Epithelial cell of esophagus (primary cell): ENCODE results near the gene PPP1R12B.
"Not testable (repeated sequence)": the region's sequence is repeated elsewhere in the genome, so short reads cannot be mapped to it uniquely, and the experiment has no call there.

Source experiments
- DNase-seq: peaks from one replicate; pipeline ENCODE4 v3.0.0; 2010; ENCODE audit warnings: low read depth
- H3K4me3 ChIP-seq: 2 replicates; pipeline ENCODE4 v1.5.1; 2011; ENCODE audit warnings: mild to moderate bottlenecking, low read length, control low read depth
- TF ChIP-seq, protein P1 (sequence below): IDR thresholded peaks from 2 replicates; pipeline ENCODE4 v1.5.1; 2011; ENCODE audit warnings: low read depth, mild to moderate bottlenecking, low read length, control low read depth, inconsistent platforms; ENCODE audit not compliant: insufficient read depth; ENCODE audit errors: missing control alignments

Gene PPP1R12B

DNA sequence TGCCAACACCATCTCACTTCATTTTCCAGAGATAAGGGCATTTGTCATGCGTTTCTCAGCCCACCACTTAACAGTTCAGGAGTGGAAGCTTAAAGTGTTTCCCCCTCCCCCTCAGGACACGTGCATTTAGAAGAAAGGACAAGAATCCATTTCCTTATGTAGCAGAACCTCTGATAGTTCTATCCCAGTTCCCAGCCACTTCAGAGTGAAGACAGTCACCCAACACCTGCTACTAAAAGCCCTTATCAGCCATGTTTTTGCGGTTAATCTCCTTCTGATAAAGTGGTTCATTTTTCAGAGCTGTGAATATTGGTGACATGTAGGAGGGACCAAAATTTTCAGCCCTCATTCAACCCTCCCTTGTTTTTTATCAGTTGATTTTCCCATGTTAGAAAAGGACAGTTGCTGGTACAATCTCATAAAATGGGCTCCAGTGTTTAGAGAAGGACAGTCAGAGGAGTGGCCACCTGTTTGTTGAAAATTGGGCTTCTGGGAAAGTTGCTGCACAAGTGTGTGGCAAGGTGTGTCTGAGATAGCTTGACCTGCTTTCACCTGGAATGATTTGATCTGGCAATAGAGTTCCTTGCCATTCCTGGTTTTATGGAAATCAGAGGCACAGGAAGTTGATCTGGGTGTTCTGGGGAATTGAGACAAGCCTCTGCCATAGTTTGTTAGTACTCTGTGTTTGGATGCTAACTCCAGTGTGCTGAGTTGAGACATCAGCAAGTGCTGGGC, 114.0 kb downstream of the PPP1R12B start:
- DNase-seq: no peak
- no peak overlapping the region for H3K4me3 ChIP-seq
- TF ChIP-seq, protein P1, sequence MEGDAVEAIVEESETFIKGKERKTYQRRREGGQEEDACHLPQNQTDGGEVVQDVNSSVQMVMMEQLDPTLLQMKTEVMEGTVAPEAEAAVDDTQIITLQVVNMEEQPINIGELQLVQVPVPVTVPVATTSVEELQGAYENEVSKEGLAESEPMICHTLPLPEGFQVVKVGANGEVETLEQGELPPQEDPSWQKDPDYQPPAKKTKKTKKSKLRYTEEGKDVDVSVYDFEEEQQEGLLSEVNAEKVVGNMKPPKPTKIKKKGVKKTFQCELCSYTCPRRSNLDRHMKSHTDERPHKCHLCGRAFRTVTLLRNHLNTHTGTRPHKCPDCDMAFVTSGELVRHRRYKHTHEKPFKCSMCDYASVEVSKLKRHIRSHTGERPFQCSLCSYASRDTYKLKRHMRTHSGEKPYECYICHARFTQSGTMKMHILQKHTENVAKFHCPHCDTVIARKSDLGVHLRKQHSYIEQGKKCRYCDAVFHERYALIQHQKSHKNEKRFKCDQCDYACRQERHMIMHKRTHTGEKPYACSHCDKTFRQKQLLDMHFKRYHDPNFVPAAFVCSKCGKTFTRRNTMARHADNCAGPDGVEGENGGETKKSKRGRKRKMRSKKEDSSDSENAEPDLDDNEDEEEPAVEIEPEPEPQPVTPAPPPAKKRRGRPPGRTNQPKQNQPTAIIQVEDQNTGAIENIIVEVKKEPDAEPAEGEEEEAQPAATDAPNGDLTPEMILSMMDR: no peak

DNA sequence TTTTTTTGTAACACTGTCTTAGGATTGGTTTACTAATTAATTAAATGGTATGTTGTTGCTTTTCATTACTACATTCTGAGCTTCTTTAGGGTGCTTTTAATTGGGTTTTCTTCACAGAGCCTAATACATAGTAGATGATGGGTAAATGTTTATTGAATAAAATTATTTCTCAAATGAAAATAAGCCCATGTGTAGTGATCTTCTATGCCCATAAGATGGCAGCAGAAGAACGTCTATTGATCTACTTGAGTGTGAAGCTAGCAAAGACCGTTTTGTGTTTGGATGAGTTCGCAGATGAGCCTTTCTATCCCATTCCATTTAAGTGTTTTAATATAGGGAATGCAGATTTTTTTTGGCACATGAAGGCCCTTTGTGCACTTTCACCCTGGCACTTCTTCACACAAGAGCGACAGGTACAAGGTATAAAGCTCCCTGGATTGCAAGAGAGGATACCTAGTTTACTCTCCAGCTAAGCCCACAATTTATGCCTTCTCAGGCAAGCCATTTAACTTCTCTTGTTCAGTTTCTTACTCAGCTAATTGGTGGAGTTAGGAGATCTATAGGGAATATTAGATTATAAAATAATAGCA, 115.7 kb downstream of the PPP1R12B start:
- not testable (repeated sequence) for H3K4me3 ChIP-seq
- DNase-seq: peak; percentile 74
- TF ChIP-seq, protein P1: peak; percentile 51

DNA sequence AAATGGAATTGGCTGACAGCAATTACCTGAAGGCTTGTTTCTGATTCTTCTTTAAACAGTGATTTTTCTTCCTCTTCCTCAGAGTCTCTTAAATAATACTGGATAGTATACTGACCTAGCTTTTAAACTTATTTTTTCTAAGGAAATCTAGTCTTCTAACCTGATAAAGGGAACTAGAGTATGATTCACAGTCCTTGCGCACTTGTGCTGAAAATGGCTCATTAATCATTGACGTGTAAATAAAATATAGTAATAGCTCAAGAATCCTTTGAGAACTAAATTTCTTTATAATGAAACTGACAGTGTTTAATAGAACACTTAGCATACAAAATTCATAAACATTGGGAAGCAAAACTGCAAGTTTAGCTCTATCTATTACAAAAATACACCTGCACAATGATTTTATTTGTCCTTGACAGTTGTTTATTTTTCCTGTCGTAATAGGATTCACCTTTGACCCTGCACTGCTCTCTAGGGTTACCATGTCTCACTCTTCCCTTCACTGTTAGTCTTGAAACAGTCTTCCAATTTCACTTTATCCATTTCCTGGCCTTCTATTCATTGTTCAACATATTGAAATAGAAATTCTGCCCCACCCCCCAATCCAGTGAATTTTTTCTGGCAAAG, 117.3 kb downstream of the PPP1R12B start:
- not testable (repeated sequence) for H3K4me3 ChIP-seq
- peak; percentile 54 for DNase-seq

DNA sequence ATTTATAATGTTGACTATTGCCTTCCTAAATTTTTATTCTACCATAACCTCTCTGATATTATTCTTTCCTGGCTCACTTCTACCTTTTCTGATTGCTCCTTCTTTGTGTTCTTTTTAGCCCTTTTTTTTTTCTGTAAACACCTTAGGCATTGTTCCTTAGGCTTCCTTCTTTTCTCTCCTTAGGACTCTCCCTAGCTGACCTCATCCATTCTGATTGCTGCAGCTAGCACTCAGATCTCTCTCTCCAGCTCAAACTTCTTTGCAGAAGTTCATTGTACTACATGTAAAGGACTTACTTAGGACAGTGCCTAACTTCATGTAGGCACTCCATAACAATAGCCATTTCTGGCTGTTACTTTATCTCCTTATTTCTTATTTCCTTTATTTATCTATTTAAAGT, 117.8 kb downstream of the PPP1R12B start:
- H3K4me3 ChIP-seq: not testable (repeated sequence)
- DNase-seq: peak; percentile 20

DNA sequence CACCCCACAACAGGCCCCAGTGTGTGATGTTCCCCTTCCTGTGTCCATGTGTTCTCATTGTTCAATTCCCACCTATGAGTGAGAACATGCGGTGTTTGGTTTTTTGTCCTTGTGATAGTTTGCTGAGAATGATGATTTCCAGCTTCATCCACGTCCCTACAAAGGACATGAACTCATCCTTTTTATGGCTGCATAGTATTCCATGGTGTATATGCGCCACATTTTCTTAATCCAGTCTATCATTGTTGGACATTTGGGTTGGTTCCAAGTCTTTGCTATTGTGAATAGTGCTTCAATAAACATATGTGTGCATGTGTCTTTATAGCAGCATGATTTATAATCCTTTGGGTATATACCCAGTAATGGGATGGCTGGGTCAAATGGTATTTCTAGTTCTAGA, 118.9 kb downstream of the PPP1R12B start:
- H3K4me3 ChIP-seq, DNase-seq: not testable (repeated sequence)

DNA sequence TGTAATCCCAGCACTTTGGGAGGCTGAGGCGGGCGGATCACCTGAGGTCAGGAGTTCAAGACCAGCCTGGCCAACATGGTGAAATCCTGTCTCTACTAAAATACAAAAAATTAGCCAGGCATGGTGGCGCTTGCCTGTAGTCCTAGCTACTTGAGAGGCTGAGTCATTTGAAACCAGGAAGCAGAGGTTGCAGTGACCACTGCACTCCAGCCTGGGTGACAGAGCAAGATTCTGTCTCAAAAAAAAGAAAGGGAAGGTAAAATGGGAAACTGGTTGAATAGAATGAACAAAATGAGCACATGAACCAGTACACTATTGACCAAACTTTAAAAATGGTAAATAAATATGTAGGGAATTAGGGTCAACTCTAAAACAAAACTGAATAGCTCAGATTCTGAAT, 120.2 kb downstream of the PPP1R12B start:
- DNase-seq: peak; percentile 23
- not testable (repeated sequence) for H3K4me3 ChIP-seq

DNA sequence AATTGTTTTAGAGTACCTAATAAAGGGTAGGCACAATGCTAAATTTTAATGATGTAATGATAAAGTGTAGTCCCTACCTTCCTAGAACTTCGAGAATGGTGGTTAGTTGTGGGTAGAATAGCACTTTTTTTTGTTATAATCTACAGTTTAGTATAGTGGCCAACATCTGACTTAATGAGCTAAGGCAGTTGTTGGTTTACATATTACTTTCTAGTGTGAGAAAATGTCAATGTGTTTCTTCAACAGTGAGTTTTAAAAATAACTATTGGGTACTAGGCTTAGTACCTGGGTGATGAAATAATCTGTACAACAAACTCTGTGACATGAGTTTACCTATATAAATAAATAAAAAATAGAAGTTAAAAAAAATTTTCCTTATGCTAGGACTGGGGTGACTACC, 120.6 kb downstream of the PPP1R12B start:
- DNase-seq, H3K4me3 ChIP-seq: not testable (repeated sequence)

DNA sequence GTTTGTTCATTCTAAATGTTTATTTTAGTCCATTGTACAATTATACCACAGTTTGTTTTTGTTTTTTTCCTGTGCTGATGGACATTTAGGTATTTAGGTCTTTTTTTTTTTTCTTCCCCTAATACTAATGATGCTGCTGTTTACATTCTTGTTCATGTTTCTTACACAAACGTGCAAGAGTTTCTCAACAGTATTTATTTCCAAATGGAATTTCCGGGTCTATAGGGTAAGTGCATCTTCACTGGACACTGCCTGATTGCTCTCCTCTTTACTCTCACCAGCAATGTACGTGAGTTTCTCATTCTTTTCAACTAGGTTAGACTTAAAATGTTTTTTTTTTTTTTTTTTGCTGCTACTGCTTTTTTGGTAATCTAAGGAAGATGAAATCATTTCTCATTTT, 122.7 kb downstream of the PPP1R12B start:
- TF ChIP-seq, protein P1: no peak
- no peak overlapping the region for H3K4me3 ChIP-seq

DNA sequence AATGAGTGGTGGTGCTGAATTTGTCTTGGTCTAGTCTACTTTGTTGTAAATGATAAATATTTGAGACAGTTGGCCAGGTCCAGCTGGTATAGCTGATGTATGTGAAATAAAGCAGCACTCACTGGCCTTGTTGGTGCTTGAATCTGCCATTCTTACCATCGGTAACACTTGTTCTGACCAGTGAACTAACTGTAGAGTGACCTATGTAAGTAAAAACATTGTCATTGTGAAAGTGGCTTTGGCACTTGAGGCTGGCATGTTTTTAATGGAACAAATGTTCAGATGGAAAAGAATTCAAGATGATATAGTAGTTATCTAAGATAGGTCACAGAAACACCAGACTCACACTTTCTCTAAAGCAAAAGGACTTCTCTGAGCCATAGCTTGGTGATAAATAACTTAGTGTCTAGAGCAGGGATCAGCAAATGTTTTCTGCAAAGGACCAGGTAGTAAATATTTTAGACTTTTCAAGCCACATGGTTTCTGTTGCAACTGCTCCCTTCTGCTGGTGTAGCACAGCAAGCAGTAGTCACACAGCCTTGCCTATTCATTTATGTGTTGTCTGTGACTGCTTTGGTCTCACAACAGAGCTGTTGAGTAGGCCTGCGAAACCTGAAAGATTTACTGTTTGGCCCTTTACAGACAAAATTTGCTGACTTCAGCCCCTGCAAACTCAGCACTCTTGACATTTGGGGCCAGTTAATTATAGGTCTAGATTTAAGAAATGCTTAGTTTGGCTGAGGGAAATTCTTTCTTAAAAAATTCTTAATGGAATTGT, 124.0 kb downstream of the PPP1R12B start:
- H3K4me3 ChIP-seq: not testable (repeated sequence)

More for the DNA sequence above, 122.7 kb downstream of the PPP1R12B start:
- DNase-seq: no peak

DNA sequence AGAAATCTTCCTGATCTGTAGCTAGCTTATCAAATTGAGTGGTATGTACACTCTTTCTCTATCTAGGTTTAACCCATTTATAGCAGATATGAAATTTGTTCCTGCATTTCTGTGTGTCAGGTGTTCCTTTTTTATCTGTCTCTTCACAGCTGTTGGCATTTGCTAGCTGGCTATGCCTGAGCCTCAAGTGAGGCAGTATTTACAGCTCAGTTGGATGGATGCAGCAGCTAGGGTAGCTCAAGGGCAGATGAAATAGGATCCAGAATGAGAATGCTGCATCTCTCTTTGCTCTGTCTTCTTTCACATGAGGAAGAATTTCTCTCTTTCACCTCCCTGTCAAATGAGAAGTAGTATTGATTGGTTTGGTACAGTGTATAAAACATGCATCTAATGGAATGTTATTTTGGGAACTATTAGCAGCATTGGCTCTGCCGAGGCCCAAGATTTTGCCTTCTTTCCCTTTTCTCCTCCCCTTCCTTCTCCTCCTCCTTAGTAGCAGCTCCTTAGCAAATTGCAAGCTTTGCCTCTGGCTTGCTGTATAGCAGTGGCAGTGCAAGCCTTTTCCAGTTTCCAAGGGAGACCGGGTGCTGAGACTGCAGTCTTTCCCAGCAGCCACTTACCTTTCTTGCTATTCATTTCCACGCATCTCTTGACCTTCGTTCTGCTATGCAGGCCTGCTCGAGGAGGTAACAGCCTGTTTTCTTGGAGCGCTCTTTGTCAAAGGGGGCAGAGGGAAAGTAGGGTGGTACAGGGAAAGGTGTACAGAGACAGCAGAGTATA, 125.0 kb downstream of the PPP1R12B start:
- DNase-seq, H3K4me3 ChIP-seq: not testable (repeated sequence)

More for the DNA sequence above, 124.0 kb downstream of the PPP1R12B start:
- DNase-seq: not testable (repeated sequence)

DNA sequence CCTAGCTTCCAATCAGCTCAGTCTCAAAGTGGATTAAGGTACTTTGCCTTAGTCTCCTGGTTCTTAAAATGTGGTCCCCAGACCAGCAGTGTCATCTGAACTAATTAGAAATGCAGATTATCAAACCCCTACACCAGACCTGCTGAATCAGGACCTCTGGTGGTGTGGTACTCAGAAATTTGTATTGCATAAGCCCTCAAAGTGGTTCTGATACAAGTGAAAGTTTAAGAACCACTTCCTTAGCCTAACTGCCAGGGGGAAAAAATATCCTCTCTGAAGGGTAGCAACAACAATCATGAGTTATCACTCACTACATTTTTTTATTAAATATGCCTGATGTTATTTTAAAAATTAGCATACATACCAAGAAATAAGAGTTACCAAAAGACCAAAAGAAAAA, 131.2 kb downstream of the PPP1R12B start:
- not testable (repeated sequence) for H3K4me3 ChIP-seq, DNase-seq

DNA sequence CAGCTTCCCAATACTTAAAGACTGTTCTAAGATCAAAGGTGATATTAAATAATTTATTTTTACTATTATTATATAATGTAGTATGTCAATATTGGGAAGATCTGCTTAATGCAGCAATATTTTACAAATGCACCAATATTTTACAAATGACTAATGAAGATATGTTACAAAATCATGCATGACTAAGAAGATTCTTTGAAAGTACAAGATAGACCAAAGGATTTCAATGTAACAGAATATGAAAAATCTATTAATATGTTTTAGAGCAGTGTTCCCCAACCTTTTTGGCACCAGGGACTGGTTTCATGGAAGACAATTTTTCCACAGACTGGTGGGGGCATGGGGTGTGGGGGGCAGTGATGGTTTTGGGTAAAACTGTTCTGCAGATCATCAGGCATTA, 132.1 kb downstream of the PPP1R12B start:
- peak; percentile 47 for DNase-seq
- H3K4me3 ChIP-seq: not testable (repeated sequence)

DNA sequence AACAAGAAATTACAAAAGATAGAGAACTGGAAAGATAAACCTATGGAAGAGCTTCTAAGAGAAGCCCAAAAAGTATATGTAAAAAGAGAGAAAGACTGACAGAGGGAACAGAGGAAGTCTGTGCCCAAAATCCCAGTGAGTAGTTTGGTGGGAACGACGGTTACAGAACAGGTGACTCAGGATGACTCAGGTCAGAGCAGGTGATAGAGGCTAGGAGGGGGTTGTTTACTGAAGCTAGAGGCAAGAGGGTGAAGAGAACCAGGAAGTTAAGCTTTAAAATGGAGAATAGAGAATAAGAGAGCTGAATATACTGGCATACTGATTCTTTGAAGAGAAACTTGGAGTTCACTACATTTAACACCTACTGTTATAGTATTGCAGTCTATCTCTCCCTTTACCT, 134.9 kb downstream of the PPP1R12B start:
- not testable (repeated sequence) for H3K4me3 ChIP-seq
- DNase-seq: peak; percentile 89

DNA sequence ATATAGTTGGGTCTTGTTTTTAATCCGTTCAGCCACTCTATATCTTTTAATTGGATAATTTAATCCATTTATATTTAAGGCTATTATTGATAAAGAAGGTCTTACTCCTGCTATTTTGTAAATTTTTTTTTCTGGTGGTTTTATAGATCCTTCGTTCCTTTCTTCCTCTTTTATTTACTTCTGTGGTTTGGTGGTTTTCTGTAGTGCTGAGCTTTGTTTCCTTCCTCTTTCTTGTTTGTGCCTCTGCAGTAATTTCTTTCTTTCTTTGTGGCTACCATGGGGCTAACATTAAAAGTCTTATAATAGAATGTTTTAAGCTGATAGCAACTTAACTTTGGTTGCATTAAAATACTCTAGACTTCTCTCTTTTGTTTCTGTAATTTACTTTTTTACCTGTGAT, 135.5 kb downstream of the PPP1R12B start:
- H3K4me3 ChIP-seq, DNase-seq: not testable (repeated sequence)
